HepG2 (cell line): ENCODE results near the gene KIF6. TPM values are rescaled to one million over a fixed set of nuclear protein-coding genes. Genes with fewer than 3 reads are reported as not detected.

Source experiments
- ATAC-seq: fragments of 200-7000 bp; cut with Tn5 transposase; 3 replicates; pipeline ENCODE4 v1.9.1; 2020; ENCODE audit warnings: mild to moderate bottlenecking, moderate library complexity
- BruUV-seq: library from RNA; stranded (reverse); fragments of 400-500 nt; replicated peaks from 2 replicates; lab custom pipeline; 2021; lab: Mats Ljungman, UMichigan
- CTCF ChIA-PET: fragments of 300-600 bp; formaldehyde crosslinking; extraction: SDS; loops from one replicate; lab custom pipeline; 2021; ENCODE audit warnings: low total read pairs, inconsistent platforms, low intra/inter-chr PET ratio; lab: Yijun Ruan, JAX
- POLR2A ChIA-PET: fragments of 350-600 bp; sonication (Branson Sonifier 250); formaldehyde crosslinking; loops from one replicate; lab custom pipeline; 2020; ENCODE audit warnings: antibody characterized with exemption, inconsistent platforms; lab: Yijun Ruan, JAX
- DNase-seq: peaks from one replicate; pipeline ENCODE4 v3.0.0-alpha.2; 2015; ENCODE audit warnings: low spot score
- FAIRE-seq: peaks from 3 replicates; lab custom pipeline; 2011; peaks lifted over from hg19 to GRCh38; lab: Jason Lieb, UNC
- H2AFZ ChIP-seq: one replicate; pipeline ENCODE4 v1.6.1; 2011; ENCODE audit warnings: low read length, inconsistent platforms
- H3K27ac ChIP-seq: fragments of 300-600 bp; 3 replicates; pipeline ENCODE4 v1.8.0; 2011; ENCODE audit warnings: mixed run types, mild to moderate bottlenecking, mixed read lengths, low read length, inconsistent platforms; ENCODE audit not compliant: insufficient read depth; ENCODE audit errors: extremely low read length
- H3K27me3 ChIP-seq, 2 experiments: fragments of 200-600 bp in 1 of 2; 2 replicates in 1 of 2; 3 replicates in 1 of 2; pipeline versions ENCODE4 v1.6.0 to v1.8.0; 2011; ENCODE audit warnings: low read length in 2 of 2, mild to moderate bottlenecking in 2 of 2, moderate library complexity in 2 of 2, inconsistent platforms in 1 of 2; ENCODE audit not compliant: insufficient read depth in 2 of 2, control insufficient read depth in 1 of 2
- H3K36me3 ChIP-seq, 2 experiments: fragments of 200-600 bp in 1 of 2; replicated peaks in 1 of 2; 2 replicates in 1 of 2; 3 replicates in 1 of 2; pipeline versions ENCODE4 v1.5.1 to v1.8.0; 2011; ENCODE audit warnings: low read length in 2 of 2, inconsistent platforms in 1 of 2; ENCODE audit not compliant: insufficient read depth in 2 of 2, control insufficient read depth in 1 of 2
- H3K4me1 ChIP-seq: 2 replicates; pipeline ENCODE4 v1.5.1; 2012; ENCODE audit warnings: low read length, inconsistent platforms; ENCODE audit not compliant: insufficient read depth
- H3K4me2 ChIP-seq: 2 replicates; pipeline ENCODE4 v1.6.0; 2011; ENCODE audit warnings: low read depth, low read length, inconsistent platforms
- H3K4me3 ChIP-seq, 3 experiments: fragments of 200-600 bp in 1 of 3; sonication (generic), shearing (Covaris generic) in 1 of 3; replicated peaks in 1 of 3; 2 replicates each; pipeline ENCODE4 v1.5.1; 2011 to 2016; ENCODE audit warnings: low read length in 3 of 3, inconsistent platforms in 2 of 3, low read depth in 2 of 3, mild to moderate bottlenecking in 2 of 3, control low read depth in 1 of 3, mixed read lengths in 1 of 3; ENCODE audit not compliant: insufficient read depth in 1 of 3
- H3K79me2 ChIP-seq: one replicate; pipeline ENCODE4 v1.6.1; 2011; ENCODE audit warnings: low read length, inconsistent platforms; ENCODE audit not compliant: insufficient read depth
- H3K9ac ChIP-seq: 2 replicates; pipeline ENCODE4 v1.6.0; 2011; ENCODE audit warnings: mild to moderate bottlenecking, low read depth, low read length, inconsistent platforms; ENCODE audit not compliant: insufficient read depth
- H3K9me3 ChIP-seq: 2 replicates; pipeline ENCODE4 v1.5.1; 2012; ENCODE audit warnings: mild to moderate bottlenecking, low read length
- H4K20me1 ChIP-seq: 2 replicates; pipeline ENCODE4 v1.6.0; 2011; ENCODE audit warnings: inconsistent platforms, mild to moderate bottlenecking, low read length, moderate library complexity; ENCODE audit not compliant: insufficient read depth
- ATF7 ChIP-seq, 2 experiments: fragments of 450-650 bp in 1 of 2; sonication (generic) in 1 of 2; formaldehyde crosslinking in 1 of 2; IDR thresholded peaks; 2 replicates each; pipeline versions ENCODE4 v1.4.0 to v1.6.1; 2016 to 2020; ENCODE audit warnings: antibody characterized with exemption in 1 of 2, mild to moderate bottlenecking in 1 of 2, missing genetic modification reagents in 1 of 2
- CBX5 ChIP-seq: sonication (generic); formaldehyde crosslinking; IDR thresholded peaks from 2 replicates; pipeline ENCODE4 v1.4.0; 2020; ENCODE audit warnings: missing genetic modification reagents, borderline replicate concordance
- GRHL1 ChIP-seq: sonication (generic); formaldehyde crosslinking; conservative IDR thresholded peaks from 2 replicates; pipeline ENCODE4 v1.8.0; 2022; ENCODE audit warnings: missing genetic modification reagents
- HDAC6 ChIP-seq: fragments of 200-600 bp; sonication (generic); IDR thresholded peaks from 2 replicates; pipeline ENCODE4 v1.7.0; 2017; ENCODE audit warnings: mild to moderate bottlenecking, antibody characterized with exemption, low read length, low read depth
- HNRNPK ChIP-seq: fragments of 200-400 bp; formaldehyde crosslinking; IDR thresholded peaks from 2 replicates; pipeline ENCODE4 v1.6.1; 2018; ENCODE audit warnings: low read length, low read depth, moderate library complexity, mild to moderate bottlenecking; ENCODE audit not compliant: poor library complexity, severe bottlenecking
- KLF9 ChIP-seq: IDR thresholded peaks from 2 replicates; pipeline ENCODE4 v1.6.1; 2016; ENCODE audit warnings: low read depth
- NFRKB ChIP-seq: fragments of 450-650 bp; IDR thresholded peaks from 2 replicates; pipeline ENCODE4 v1.6.1; 2017
- SNAPC2 ChIP-seq: sonication (generic); formaldehyde crosslinking; IDR thresholded peaks from 2 replicates; pipeline ENCODE4 v1.8.1; 2022; ENCODE audit warnings: mild to moderate bottlenecking, missing genetic modification reagents
- TCF7 ChIP-seq: sonication (generic); IDR thresholded peaks from 2 replicates; pipeline ENCODE4 v1.6.1; 2016; ENCODE audit warnings: antibody characterized with exemption, low read depth
- THAP9 ChIP-seq: sonication (generic); formaldehyde crosslinking; IDR thresholded peaks from 2 replicates; pipeline ENCODE4; 2020; ENCODE audit warnings: missing genetic modification reagents, mild to moderate bottlenecking, borderline replicate concordance
- ZFP62 ChIP-seq: sonication (generic); formaldehyde crosslinking; IDR thresholded peaks from 2 replicates; pipeline ENCODE4 v1.4.0; 2020; ENCODE audit warnings: missing genetic modification reagents
- ZNF33B ChIP-seq: sonication (generic); formaldehyde crosslinking; IDR thresholded peaks from 2 replicates; pipeline ENCODE4 v1.5.1; 2020; ENCODE audit warnings: mild to moderate bottlenecking, missing genetic modification reagents
- ZNF451 ChIP-seq: sonication (generic); formaldehyde crosslinking; IDR thresholded peaks from 2 replicates; pipeline ENCODE4 v1.5.0; 2020; ENCODE audit warnings: mild to moderate bottlenecking, missing genetic modification reagents
- ZNF557 ChIP-seq: sonication (generic); formaldehyde crosslinking; IDR thresholded peaks from 2 replicates; pipeline ENCODE4 v1.4.0; 2020; ENCODE audit warnings: missing genetic modification reagents
- ZNF772 ChIP-seq: sonication (generic); formaldehyde crosslinking; IDR thresholded peaks from 2 replicates; pipeline ENCODE4 v1.5.0; 2020; ENCODE audit warnings: mild to moderate bottlenecking, missing genetic modification reagents
- WGBS: methylation state at CpG from one replicate; pipeline ENCODE4 v1.1.6; 2017; ENCODE audit warnings: low lambda C conversion rate; 5-methylcytosine and 5-hydroxymethylcytosine counted together
- in situ Hi-C: cut with HindIII; loops from 2 replicates; pipeline ENCODE4 v1.10.0; 2017; ENCODE audit warnings: low pct_unique_long_range_greater_than_20kb; ENCODE audit not compliant: extremely low pct_ligation_motif_present
- intact Hi-C: fragments of 100-400 bp; cut with micrococcal nuclease; formaldehyde crosslinking; loops from one replicate; pipeline ENCODE4 v1.10.0; 2022; ENCODE audit not compliant: unreplicated experiment
- polyA plus RNA-seq, 8 experiments: library from polyadenylated mRNA; depleted of rRNA in 3 of 8; stranded (reverse) in 7 of 8; unstranded in 1 of 8; fragments of >200 nt; fragmentation: Illumina TruSeq in 4 of 8; extraction: Trizol in 4 of 8; gene quantifications; 2 replicates each; pipeline versions ENCODE4 v1.2.1 to v1.2.3, GENCODE V29; 2011 to 2016; ENCODE audit warnings: low read depth in 4 of 8, missing spikeins in 1 of 8, mixed read lengths in 1 of 8; ENCODE audit not compliant: insufficient read depth in 1 of 8
- total RNA-seq, 5 experiments: library from RNA; depleted of rRNA; stranded (reverse); fragments of >200 nt; fragmentation: Illumina TruSeq; extraction: Trizol; gene quantifications; 2 replicates each; pipeline ENCODE4 v1.2.3, GENCODE V29; 2016; ENCODE audit warnings: low read depth in 1 of 5

KIF6 gene
- total and polyA plus RNA-seq, 2 of the 13 experiments (the other 11 are each of a cell fraction or from before 2014, with no cell fraction given), result 0.04 to 0.27 TPM

DNA sequence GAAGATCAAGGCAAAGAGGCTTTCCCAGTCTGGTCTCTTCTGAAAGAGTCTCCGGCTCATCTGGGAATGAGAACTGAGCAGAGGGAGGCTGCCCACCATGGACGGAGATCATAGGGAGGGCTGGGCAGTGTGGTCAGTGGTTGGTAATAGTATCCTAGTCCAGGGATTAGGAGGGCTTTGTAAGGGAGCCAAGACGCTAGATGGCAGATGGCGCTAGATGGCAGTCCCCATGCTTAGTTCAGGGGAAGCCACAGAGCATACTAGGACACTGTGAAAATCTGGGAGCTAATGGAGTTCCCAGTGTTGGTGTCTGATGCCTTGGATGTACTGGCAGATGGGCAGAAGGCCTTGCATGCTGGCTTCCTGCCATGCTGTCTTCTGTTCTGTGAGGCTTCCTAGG is 45.2 kb upstream of the KIF6 start:
- no peak overlapping the region for H3K4me3 ChIP-seq
- WGBS, result 45% methylated on average over 4 of the region's 4 CpGs
- H3K9ac ChIP-seq, result no peak overlapping the region
- in situ Hi-C loops, result no loop called here
- ATAC-seq, result no peak
- H3K27ac ChIP-seq, result no peak overlapping the region
- no peaks in the 10 kb centered on the region for H4K20me1 ChIP-seq
- H3K4me1 ChIP-seq, result no peaks in the 10 kb centered on the region
- H3K9me3 ChIP-seq, result no peaks in the 10 kb centered on the region
- H2AFZ ChIP-seq, result no peak overlapping the region
- no peaks in the 10 kb centered on the region for H3K27me3 ChIP-seq
- intact Hi-C loops, result no loop called here
- BruUV-seq, result no TSS peak
- no peak for DNase-seq
- POLR2A ChIA-PET, result no interaction called here
- TF ChIP-seq HDAC6 (no peak), GRHL1 (CRISPR knock-in tag) (no peak), HNRNPK (no peak), ZFP62 (CRISPR knock-in tag) (no peak), ZNF451 (no peak)
- H3K36me3 ChIP-seq, result no peaks in the 10 kb centered on the region
- no peak overlapping the region for H3K4me2 ChIP-seq
- no peak for FAIRE-seq
- CTCF ChIA-PET, result no interaction called here
- H3K79me2 ChIP-seq, result no peaks in the 10 kb centered on the region

DNA sequence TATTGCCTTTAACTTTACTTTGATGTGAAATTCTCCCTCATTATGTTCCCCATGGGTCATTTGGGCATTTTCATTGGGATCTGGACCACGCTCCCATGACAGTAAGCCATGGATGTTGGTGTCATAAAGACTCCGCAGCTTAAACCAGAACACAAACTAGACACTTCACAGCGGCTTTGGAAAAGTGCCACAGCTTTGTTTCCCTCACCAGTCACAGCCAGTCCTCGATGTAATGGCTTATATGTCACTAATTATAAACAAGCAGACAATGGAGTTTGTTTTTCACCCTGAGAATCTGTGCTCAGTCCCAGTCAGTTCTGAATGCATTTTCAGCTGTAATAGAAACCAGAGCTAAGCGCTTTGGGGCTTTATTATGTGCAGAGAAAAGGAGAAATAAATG is 43.8 kb upstream of the KIF6 start:
- Histone ChIP-seq H3K36me3 (no peaks in the 10 kb centered on the region), H3K4me2 (no peak overlapping the region), H3K9ac (no peak overlapping the region), H2AFZ (no peak overlapping the region), H3K4me3 (no peak overlapping the region), H3K27me3 (no peaks in the 10 kb centered on the region), H3K9me3 (no peaks in the 10 kb centered on the region), H3K4me1 (no peaks in the 10 kb centered on the region), H3K27ac (no peak overlapping the region), H3K79me2 (no peaks in the 10 kb centered on the region), H4K20me1 (no peaks in the 10 kb centered on the region)
- no peak for DNase-seq
- CTCF ChIA-PET, result no interaction called here
- intact Hi-C loops, result no loop called here
- in situ Hi-C loops, result no loop called here
- no TSS peak for BruUV-seq
- POLR2A ChIA-PET, result no interaction called here
- ATAC-seq, result no peak
- TF ChIP-seq ATF7 (IDR thresholded peaks at IDR 0.05) (no peak), ATF7 (CRISPR knock-in tag; IDR thresholded peaks at IDR 0.05) (no peak), SNAPC2 (CRISPR knock-in tag) (no peak), ZNF33B (no peak), TCF7 (no peak), THAP9 (CRISPR knock-in tag) (no peak), ZNF557 (CRISPR knock-in tag) (no peak), KLF9 (CRISPR knock-in tag) (no peak), NFRKB (no peak), CBX5 (CRISPR knock-in tag) (no peak), ZNF772 (no peak)
- no peak for FAIRE-seq
- WGBS, result 26% methylated on average over 5 of the region's 5 CpGs
